Smooth muscle cell (in vitro differentiated cells): ENCODE data around the gene ART1. TPM values are rescaled to one million over a fixed set of nuclear protein-coding genes. Genes with fewer than 3 reads are reported as not detected.

Experiments used
- DNase-seq: peaks from one replicate; lab custom pipeline; 2025; ENCODE audit not compliant: unreplicated experiment; lab: John Stamatoyannopoulos, UW
- H2AFZ ChIP-seq: fragments of 200-600 bp; sonication (generic); 2 replicates; pipeline ENCODE4 v1.6.0; 2016; ENCODE audit warnings: antibody characterized with exemption, low read depth, mild to moderate bottlenecking
- H3F3A ChIP-seq: fragments of 200-600 bp; sonication (generic); 2 replicates; pipeline ENCODE4 v1.6.0; 2017; ENCODE audit warnings: antibody characterized with exemption, low read depth
- H3K27ac ChIP-seq: fragments of 200-600 bp; sonication (generic); 2 replicates; pipeline ENCODE4 v1.5.1; 2016; ENCODE audit warnings: low read depth, mild to moderate bottlenecking
- H3K27me3 ChIP-seq: fragments of 200-600 bp; sonication (generic); 2 replicates; pipeline ENCODE4 v1.6.1; 2016; ENCODE audit warnings: low read depth, mild to moderate bottlenecking
- H3K36me3 ChIP-seq: fragments of 200-600 bp; sonication (generic); 2 replicates; pipeline ENCODE4 v1.5.1; 2016; ENCODE audit warnings: low read depth
- H3K4me1 ChIP-seq: fragments of 200-600 bp; sonication (generic); 2 replicates; pipeline ENCODE4 v1.5.1; 2016; ENCODE audit warnings: low read depth
- H3K4me2 ChIP-seq: fragments of 200-600 bp; sonication (generic); 2 replicates; pipeline ENCODE4 v1.6.0; 2016; ENCODE audit warnings: mild to moderate bottlenecking
- H3K4me3 ChIP-seq: fragments of 200-600 bp; sonication (generic); 2 replicates; pipeline ENCODE4 v1.5.1; 2016; ENCODE audit warnings: mild to moderate bottlenecking
- H3K79me2 ChIP-seq: fragments of 200-600 bp; sonication (generic); 2 replicates; pipeline ENCODE4 v1.6.0; 2016; ENCODE audit warnings: low read depth, mild to moderate bottlenecking
- H3K9ac ChIP-seq: fragments of 200-600 bp; sonication (generic); 2 replicates; pipeline ENCODE4 v1.6.0; 2016; ENCODE audit warnings: low read depth
- H3K9me3 ChIP-seq: fragments of 200-600 bp; sonication (generic); replicated peaks from 2 replicates; pipeline ENCODE4 v1.5.1; 2016; ENCODE audit warnings: low read depth
- H4K20me1 ChIP-seq: fragments of 200-600 bp; sonication (generic); 2 replicates; pipeline ENCODE4 v1.6.0; 2016; ENCODE audit warnings: low read depth
- WGBS: methylation state at CpG from one replicate; pipeline ENCODE4 v1.1.7; 2016; ENCODE audit warnings: low lambda C conversion rate; 5-methylcytosine and 5-hydroxymethylcytosine counted together
- polyA plus RNA-seq: library from polyadenylated mRNA; unstranded; fragments of >200 nt; fragmentation: Nextera tagmentation; extraction: Ambion mirVana; gene quantifications from 2 replicates; pipeline ENCODE4 v1.2.1, GENCODE V29; 2016
- total RNA-seq: library from RNA; depleted of rRNA; stranded (reverse); fragments of >200 nt; gene quantifications from 2 replicates; pipeline ENCODE4 v1.2.3, GENCODE V29; 2014
- TF ChIP-seq, protein P1 (sequence below): fragments of 200-600 bp; sonication (generic); IDR thresholded peaks from 2 replicates; pipeline ENCODE4 v1.5.1; 2017; ENCODE audit warnings: borderline replicate concordance, mild to moderate bottlenecking, antibody characterized with exemption; ENCODE audit not compliant: insufficient read depth, poor library complexity, severe bottlenecking

ART1 gene
- total and polyA plus RNA-seq, 2 experiments from 2014 or later = not detected

DNA sequence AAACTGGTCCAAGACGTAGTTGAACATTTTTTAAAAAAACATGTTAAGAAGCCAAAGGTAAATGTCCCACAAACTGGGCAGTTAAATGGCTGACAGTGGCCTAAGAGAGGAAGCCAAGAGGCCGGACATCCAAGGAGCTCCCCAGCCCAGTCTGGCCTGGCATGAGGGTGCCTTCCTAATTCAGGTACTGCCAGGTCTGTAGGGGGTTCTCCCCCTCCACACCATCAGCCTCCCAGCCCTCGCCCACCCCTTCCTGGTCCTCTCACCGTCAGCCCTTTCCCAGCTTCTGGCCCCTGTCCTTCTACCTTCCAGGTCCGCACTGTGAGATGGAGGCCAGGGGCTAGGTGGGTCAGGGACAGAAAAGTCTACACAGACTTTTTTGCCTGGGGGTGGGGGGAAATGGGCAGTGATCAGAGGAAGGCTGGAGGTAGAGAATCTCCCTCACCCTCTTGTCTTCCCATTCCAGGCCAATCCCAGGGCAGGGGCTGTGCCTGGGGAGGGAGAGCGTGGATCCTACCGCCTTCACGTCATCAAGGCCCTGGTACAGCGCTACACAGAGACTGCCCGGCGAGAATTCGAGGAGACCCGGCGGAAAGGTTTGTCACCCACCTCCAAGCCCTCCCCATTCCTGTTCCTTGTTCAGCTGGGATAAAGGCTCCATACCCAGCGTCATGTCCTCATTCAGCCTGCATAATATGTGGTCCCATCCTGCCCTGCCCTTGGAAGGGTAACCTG is 9.1 kb upstream of the ART1 start:
- H3K27me3 ChIP-seq = no peaks in the 10 kb centered on the region
- no peaks in the 10 kb centered on the region for H3F3A ChIP-seq
- no peak overlapping the region for H3K4me3 ChIP-seq
- H3K9me3 ChIP-seq = no peaks in the 10 kb centered on the region
- no peak overlapping the region for H3K4me2 ChIP-seq
- TF ChIP-seq, protein P1, sequence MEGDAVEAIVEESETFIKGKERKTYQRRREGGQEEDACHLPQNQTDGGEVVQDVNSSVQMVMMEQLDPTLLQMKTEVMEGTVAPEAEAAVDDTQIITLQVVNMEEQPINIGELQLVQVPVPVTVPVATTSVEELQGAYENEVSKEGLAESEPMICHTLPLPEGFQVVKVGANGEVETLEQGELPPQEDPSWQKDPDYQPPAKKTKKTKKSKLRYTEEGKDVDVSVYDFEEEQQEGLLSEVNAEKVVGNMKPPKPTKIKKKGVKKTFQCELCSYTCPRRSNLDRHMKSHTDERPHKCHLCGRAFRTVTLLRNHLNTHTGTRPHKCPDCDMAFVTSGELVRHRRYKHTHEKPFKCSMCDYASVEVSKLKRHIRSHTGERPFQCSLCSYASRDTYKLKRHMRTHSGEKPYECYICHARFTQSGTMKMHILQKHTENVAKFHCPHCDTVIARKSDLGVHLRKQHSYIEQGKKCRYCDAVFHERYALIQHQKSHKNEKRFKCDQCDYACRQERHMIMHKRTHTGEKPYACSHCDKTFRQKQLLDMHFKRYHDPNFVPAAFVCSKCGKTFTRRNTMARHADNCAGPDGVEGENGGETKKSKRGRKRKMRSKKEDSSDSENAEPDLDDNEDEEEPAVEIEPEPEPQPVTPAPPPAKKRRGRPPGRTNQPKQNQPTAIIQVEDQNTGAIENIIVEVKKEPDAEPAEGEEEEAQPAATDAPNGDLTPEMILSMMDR = no peak
- H2AFZ ChIP-seq = no peak overlapping the region
- no peaks in the 10 kb centered on the region for H3K36me3 ChIP-seq
- WGBS = 96% methylated on average over 15 of the region's 15 CpGs
- H4K20me1 ChIP-seq = no peaks in the 10 kb centered on the region
- no peak for DNase-seq
- H3K27ac ChIP-seq = no peak overlapping the region
- no peaks in the 10 kb centered on the region for H3K4me1 ChIP-seq
- no peak overlapping the region for H3K9ac ChIP-seq
- no peaks in the 10 kb centered on the region for H3K79me2 ChIP-seq

DNA sequence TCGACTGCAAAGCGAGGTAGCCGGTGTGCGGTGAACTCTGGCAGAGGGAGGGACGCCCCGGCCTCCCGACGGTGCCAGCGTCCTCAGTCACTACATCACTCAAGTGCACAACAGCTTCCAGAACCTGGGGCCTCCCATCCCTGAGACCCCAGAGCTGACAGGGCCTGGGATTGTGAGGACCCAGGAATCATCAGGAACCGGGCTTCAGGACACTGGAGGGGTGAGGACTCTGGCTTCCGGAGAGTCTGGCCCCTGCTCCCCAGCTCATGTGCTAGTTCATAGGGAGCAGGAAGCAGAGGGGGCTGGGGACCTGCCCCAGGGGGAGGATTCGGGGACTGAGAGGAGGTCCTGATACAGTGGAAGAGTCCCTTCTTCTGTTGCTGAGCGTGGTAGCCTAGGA is 7.7 kb upstream of the ART1 start:
- TF ChIP-seq, protein P1 = no peak
- H3K27ac ChIP-seq = no peak overlapping the region
- no peaks in the 10 kb centered on the region for H3K4me1 ChIP-seq
- H2AFZ ChIP-seq = no peak overlapping the region
- no peak overlapping the region for H3K4me2 ChIP-seq
- H3K27me3 ChIP-seq = no peaks in the 10 kb centered on the region
- no peaks in the 10 kb centered on the region for H3K36me3 ChIP-seq
- 89% methylated on average over 13 of the region's 13 CpGs for WGBS
- no peak for DNase-seq
- H3K9me3 ChIP-seq = no peaks in the 10 kb centered on the region
- no peak overlapping the region for H3K9ac ChIP-seq
- no peaks in the 10 kb centered on the region for H3F3A ChIP-seq
- no peak overlapping the region for H3K4me3 ChIP-seq
- no peaks in the 10 kb centered on the region for H3K79me2 ChIP-seq
- no peaks in the 10 kb centered on the region for H4K20me1 ChIP-seq

DNA sequence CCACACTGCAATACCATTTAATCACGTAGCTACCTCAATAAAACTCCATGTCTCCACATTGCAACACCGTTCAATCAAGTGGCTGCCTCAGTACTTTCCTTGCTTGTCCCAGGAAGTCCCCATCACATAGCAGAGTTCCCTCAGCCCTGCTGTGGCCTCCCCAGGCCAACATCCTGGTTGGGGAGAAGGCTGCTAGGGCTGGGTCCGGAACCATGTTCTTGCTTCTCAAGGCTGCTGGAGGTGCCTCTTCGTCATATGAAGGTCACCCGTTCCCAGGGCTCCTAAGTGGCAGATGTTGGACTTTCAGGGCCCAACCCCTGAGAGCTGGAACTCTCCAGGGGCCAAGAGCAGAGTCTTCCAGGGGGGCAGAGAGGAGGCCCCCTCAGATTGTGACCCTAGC is 6.4 kb upstream of the ART1 start:
- Histone ChIP-seq H3K27me3 (no peaks in the 10 kb centered on the region), H3K4me2 (no peak overlapping the region), H2AFZ (no peak overlapping the region), H3F3A (no peaks in the 10 kb centered on the region), H3K4me1 (peaks cover 4% of the 10 kb centered on the region), H3K36me3 (no peaks in the 10 kb centered on the region), H3K4me3 (no peak overlapping the region), H3K9ac (no peak overlapping the region), H3K27ac (no peak overlapping the region), H3K79me2 (no peaks in the 10 kb centered on the region), H3K9me3 (no peaks in the 10 kb centered on the region), H4K20me1 (no peaks in the 10 kb centered on the region)
- WGBS = 97% methylated on average over 5 of the region's 5 CpGs
- TF ChIP-seq, protein P1 = no peak
- no peak for DNase-seq

DNA sequence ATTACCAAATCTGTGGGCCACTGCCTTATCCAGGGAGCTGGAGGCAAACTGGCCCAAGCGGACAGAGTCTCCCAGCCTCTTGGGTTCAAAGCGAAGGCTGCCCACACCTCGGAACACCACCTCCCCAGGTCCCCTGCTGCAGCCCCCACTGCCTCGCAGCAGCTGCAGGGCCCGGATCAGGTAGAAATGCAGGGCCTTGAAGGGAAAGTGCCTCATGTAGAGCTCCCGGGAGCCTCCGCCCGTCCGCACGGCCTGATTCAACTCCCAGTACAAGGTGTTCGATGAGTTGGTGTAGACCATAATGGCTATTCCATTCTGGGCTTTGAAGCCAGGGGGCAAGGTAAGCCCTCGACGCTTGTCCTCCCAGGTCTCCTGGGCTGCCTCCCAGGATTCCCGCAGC is 5.1 kb upstream of the ART1 start:
- H3K4me3 ChIP-seq = no peak overlapping the region
- H3K9ac ChIP-seq = no peak overlapping the region
- 95% methylated on average over 14 of the region's 14 CpGs for WGBS
- no peaks in the 10 kb centered on the region for H4K20me1 ChIP-seq
- H3F3A ChIP-seq = no peaks in the 10 kb centered on the region
- H3K4me2 ChIP-seq = no peak overlapping the region
- no peaks in the 10 kb centered on the region for H3K36me3 ChIP-seq
- no peaks in the 10 kb centered on the region for H3K27me3 ChIP-seq
- no peaks in the 10 kb centered on the region for H3K9me3 ChIP-seq
- no peaks in the 10 kb centered on the region for H3K79me2 ChIP-seq
- TF ChIP-seq, protein P1 = no peak
- no peak overlapping the region for H2AFZ ChIP-seq
- H3K27ac ChIP-seq = no peak overlapping the region
- H3K4me1 ChIP-seq = peaks cover 4% of the 10 kb centered on the region
- no peak for DNase-seq
